NCI-H748 (cell line): ENCODE results near the gene TMEM182.

Experiments
- DNase-seq: peaks from one replicate; lab custom pipeline; 2025; ENCODE audit not compliant: unreplicated experiment; lab: John Stamatoyannopoulos, UW

The TMEM182 gene

GRCh38 chr2:102850888-102851287 is 89.1 kb downstream of the TMEM182 start:
- DNase-seq = no peak

- DNase-seq = no peak
Observed at GRCh38 chr2:102852867-102853266, 91.0 kb downstream of the TMEM182 start.
